ENCODE measurements around the gene ARL8B.

DNA sequence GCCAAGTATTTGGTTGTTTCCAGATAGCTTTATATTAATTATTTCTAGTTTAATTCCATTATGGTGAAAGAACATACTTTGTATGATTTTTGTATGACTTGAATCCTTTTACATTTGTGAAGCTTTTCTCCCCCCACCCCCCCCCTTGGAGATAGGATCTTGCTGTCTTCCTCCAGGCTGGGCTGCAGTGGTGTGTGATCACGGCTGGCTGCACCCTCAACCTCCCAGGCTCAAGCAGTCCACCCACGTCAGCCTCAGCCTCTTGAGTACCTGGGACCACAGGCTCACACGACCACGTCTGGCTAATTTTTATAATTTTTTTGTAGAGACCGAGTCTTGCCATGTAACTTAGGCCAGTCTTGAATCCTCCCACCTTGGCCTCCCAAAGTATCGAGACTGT lies 29.5 kb downstream of the ARL8B start:
- TF ChIP-seq, protein P1, sequence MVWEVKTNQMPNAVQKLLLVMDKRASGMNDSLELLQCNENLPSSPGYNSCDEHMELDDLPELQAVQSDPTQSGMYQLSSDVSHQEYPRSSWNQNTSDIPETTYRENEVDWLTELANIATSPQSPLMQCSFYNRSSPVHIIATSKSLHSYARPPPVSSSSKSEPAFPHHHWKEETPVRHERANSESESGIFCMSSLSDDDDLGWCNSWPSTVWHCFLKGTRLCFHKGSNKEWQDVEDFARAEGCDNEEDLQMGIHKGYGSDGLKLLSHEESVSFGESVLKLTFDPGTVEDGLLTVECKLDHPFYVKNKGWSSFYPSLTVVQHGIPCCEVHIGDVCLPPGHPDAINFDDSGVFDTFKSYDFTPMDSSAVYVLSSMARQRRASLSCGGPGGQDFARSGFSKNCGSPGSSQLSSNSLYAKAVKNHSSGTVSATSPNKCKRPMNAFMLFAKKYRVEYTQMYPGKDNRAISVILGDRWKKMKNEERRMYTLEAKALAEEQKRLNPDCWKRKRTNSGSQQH (CRISPR knock-in tag; IDR thresholded peaks at IDR 0.05): no peak
- TF ChIP-seq CTCF (IDR thresholded peaks at IDR 0.05 in 2 of 3, conservative IDR thresholded peaks at IDR 0.05 in 1 of 3; ENCODE audit: insufficient read depth in 2 of 3, low read depth in 1 of 3, low read length in 3 of 3) (no peak), CHD2 (IDR thresholded peaks at IDR 0.05; ENCODE audit: low read depth, low read length) (no peak), MTA3 (IDR thresholded peaks at IDR 0.05; ENCODE audit: borderline replicate concordance) (no peak), HDAC6 (IDR thresholded peaks at IDR 0.05; ENCODE audit: low read depth, low read length) (no peak), POLR2A (conservative IDR thresholded peaks at IDR 0.05) (no peak), RFX5 (IDR thresholded peaks at IDR 0.05; ENCODE audit: low read depth, low read length) (no peak), SPI1 (IDR thresholded peaks at IDR 0.05; ENCODE audit: borderline replicate concordance, low read depth, low read length) (no peak), E2F8 (IDR thresholded peaks at IDR 0.05; ENCODE audit: low read depth, partially characterized antibody) (no peak), CEBPB (tag; IDR thresholded peaks at IDR 0.05) (no peak)

Measured in K562 (cell line).